Body of pancreas (tissue), 4 donors: Measurements from ENCODE around the gene NHP2.

ENCODE experiments used
- POLR2A ChIP-seq, 3 donors: fragments of 450-650 bp; IDR thresholded peaks; one replicate each; pipeline ENCODE4 v1.6.1; 2016; ENCODE audit warnings: antibody characterized with exemption in 3 of 3, mild to moderate bottlenecking in 2 of 3
- TF ChIP-seq, protein P1 (sequence below), 7 experiments: fragments of 450-650 bp in 4 of 7; fragments of 200-600 bp in 3 of 7; sonication (generic) in 3 of 7; IDR thresholded peaks; one replicate each; pipeline ENCODE4 v1.5.1; 2016 to 2019; ENCODE audit warnings: antibody characterized with exemption in 7 of 7

DNA sequence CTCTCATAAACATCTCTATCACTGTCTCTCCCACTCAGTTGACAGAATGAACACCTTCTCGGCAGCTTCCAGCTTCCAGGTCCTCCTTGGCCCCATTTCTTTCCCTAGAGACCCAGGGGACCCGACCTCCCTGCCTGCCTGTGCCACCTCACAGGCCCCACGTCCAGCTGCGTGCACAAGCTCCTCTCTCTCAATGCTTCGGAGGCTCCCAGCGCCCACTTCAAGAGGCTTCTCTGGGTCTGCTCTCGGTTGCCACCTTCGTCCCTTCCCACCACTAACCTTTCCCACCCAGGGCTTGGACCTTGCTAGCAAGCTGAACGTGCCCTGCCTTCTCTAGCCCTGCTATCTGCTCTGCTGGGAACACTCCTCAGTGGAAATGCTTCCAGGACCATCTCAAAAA lies 43.2 kb downstream of the NHP2 start:
- TF ChIP-seq, protein P1, sequence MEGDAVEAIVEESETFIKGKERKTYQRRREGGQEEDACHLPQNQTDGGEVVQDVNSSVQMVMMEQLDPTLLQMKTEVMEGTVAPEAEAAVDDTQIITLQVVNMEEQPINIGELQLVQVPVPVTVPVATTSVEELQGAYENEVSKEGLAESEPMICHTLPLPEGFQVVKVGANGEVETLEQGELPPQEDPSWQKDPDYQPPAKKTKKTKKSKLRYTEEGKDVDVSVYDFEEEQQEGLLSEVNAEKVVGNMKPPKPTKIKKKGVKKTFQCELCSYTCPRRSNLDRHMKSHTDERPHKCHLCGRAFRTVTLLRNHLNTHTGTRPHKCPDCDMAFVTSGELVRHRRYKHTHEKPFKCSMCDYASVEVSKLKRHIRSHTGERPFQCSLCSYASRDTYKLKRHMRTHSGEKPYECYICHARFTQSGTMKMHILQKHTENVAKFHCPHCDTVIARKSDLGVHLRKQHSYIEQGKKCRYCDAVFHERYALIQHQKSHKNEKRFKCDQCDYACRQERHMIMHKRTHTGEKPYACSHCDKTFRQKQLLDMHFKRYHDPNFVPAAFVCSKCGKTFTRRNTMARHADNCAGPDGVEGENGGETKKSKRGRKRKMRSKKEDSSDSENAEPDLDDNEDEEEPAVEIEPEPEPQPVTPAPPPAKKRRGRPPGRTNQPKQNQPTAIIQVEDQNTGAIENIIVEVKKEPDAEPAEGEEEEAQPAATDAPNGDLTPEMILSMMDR (IDR thresholded peaks at IDR 0.05) = no peak
- TF ChIP-seq POLR2A (IDR thresholded peaks at IDR 0.05) = no peak
